GM12878 (cell line): Measurements from ENCODE around the gene PTK6. TPM values are rescaled to one million over a fixed set of nuclear protein-coding genes. Genes with fewer than 3 reads are reported as not detected.
A peak's percentile ranks its signal among the peaks of the same experiment; 100 is the strongest.

Experiments used
- ATF3 ChIP-seq: IDR thresholded peaks from 2 replicates; pipeline ENCODE4 v1.6.1; 2011; ENCODE audit warnings: low read depth, mild to moderate bottlenecking, low read length, moderate library complexity, borderline replicate concordance; ENCODE audit errors: extremely low read depth
- BHLHE40 ChIP-seq, 2 experiments: fragments of 450-650 bp in 1 of 2; IDR thresholded peaks; 2 replicates each; pipeline ENCODE4 v1.6.1; 2011 to 2017; ENCODE audit warnings: low read depth in 2 of 2, borderline replicate concordance in 1 of 2, improper control_type of control experiment in 1 of 2, low read length in 1 of 2, mild to moderate bottlenecking in 1 of 2
- CHD4 ChIP-seq: fragments of 200-600 bp; sonication (generic); IDR thresholded peaks from 2 replicates; pipeline ENCODE4 v1.6.1; 2016; ENCODE audit warnings: mild to moderate bottlenecking
- KAT2A ChIP-seq: conservative IDR thresholded peaks from 2 replicates; pipeline ENCODE4 v1.6.1; 2011; ENCODE audit warnings: low read depth, low read length; ENCODE audit not compliant: control insufficient read depth
- MEF2B ChIP-seq: fragments of 450-650 bp; IDR thresholded peaks from 2 replicates; pipeline ENCODE4 v1.6.1; 2018; ENCODE audit warnings: mild to moderate bottlenecking, moderate library complexity; ENCODE audit not compliant: partially characterized antibody, poor library complexity, severe bottlenecking
- MTA2 ChIP-seq: fragments of 450-650 bp; IDR thresholded peaks from 2 replicates; pipeline ENCODE4 v1.6.1; 2016; ENCODE audit warnings: low read depth, mild to moderate bottlenecking, moderate library complexity
- NR2C2 ChIP-seq: IDR thresholded peaks from 2 replicates; pipeline ENCODE4 v1.6.1; 2011; ENCODE audit warnings: borderline replicate concordance, low read depth; ENCODE audit not compliant: control insufficient read depth, insufficient read length
- RCOR1 ChIP-seq: conservative IDR thresholded peaks from 2 replicates; pipeline ENCODE4 v1.6.1; 2012; ENCODE audit warnings: low read depth, low read length, improper control_type of control experiment
- RELB ChIP-seq: fragments of 450-650 bp; IDR thresholded peaks from 2 replicates; pipeline ENCODE4 v1.6.1; 2017; ENCODE audit warnings: low read depth, mild to moderate bottlenecking, moderate library complexity
- SMAD5 ChIP-seq: IDR thresholded peaks from 2 replicates; pipeline ENCODE4 v1.6.1; 2016; ENCODE audit warnings: antibody characterized with exemption, low read depth
- SP1 ChIP-seq: IDR thresholded peaks from one replicate; pipeline ENCODE4 v1.6.1; 2011; ENCODE audit warnings: low read depth, low read length
- TCF3 ChIP-seq: IDR thresholded peaks from 2 replicates; pipeline ENCODE4 v1.6.1; 2012; ENCODE audit warnings: low read depth, mild to moderate bottlenecking, low read length, borderline replicate concordance; ENCODE audit not compliant: insufficient read depth
- polyA plus RNA-seq, 11 experiments: library from polyadenylated mRNA; depleted of rRNA in 4 of 11; unstranded in 6 of 11; stranded (reverse) in 5 of 11; fragments of >200 nt; fragmentation: Nextera tagmentation in 4 of 11; fragmentation: Illumina TruSeq in 1 of 11; extraction: Ambion mirVana in 4 of 11; extraction: Trizol in 1 of 11; gene quantifications; 1 replicate in 1 of 11; 2 replicates in 10 of 11; pipeline versions ENCODE4 v1.2.1 to v1.2.3, GENCODE V29; 2011 to 2016; ENCODE audit warnings: inconsistent platforms in 2 of 11, missing spikeins in 2 of 11, low read depth in 1 of 11
- total RNA-seq, 4 experiments: library from RNA; depleted of rRNA in 3 of 4; stranded (reverse); fragments of >200 nt in 3 of 4; fragmentation: Illumina TruSeq in 1 of 4; extraction: Trizol in 1 of 4; gene quantifications; 2 replicates each; pipeline versions ENCODE4 v1.2.1 to v1.2.3, GENCODE V29; 2013 to 2021

The PTK6 gene
- total and polyA plus RNA-seq, 10 of the 15 experiments (the other 5 are each of a cell fraction or from before 2014, with no cell fraction given) = 0.02 to 0.21 (median 0.09) TPM; not detected in 3

- TF ChIP-seq KAT2A (no peak), SMAD5 (no peak), NR2C2 (no peak), ATF3 (no peak), SP1 (no peak), TCF3 (no peak), RCOR1 (no peak), CHD4 (no peak), MEF2B (peak; percentile 73), MTA2 (no peak), RELB (no peak), BHLHE40 (IDR thresholded peaks at IDR 0.05; ENCODE audit: borderline replicate concordance in 1 of 2, low read depth in 2 of 2, low read length in 1 of 2) (peak; percentile 29 to 75; a peak in 1 of 4 replicates)
- TF ChIP-seq, all 136 proteins: peak for 5
Observed at GRCh38 chr20:63562461-63563224, 25.5 kb upstream of the PTK6 start (continued).
